Hematopoietic multipotent progenitor cell treated with erythropoietin and hydrocortisone succinate and interleukin-3 and kit ligand, for 4 days (in vitro differentiated cells): ENCODE measurements around the gene TREX2.

Experiments used
- DNase-seq: peaks from one replicate; pipeline ENCODE4 v3.0.0-alpha.2; 2015

Gene TREX2

DNA sequence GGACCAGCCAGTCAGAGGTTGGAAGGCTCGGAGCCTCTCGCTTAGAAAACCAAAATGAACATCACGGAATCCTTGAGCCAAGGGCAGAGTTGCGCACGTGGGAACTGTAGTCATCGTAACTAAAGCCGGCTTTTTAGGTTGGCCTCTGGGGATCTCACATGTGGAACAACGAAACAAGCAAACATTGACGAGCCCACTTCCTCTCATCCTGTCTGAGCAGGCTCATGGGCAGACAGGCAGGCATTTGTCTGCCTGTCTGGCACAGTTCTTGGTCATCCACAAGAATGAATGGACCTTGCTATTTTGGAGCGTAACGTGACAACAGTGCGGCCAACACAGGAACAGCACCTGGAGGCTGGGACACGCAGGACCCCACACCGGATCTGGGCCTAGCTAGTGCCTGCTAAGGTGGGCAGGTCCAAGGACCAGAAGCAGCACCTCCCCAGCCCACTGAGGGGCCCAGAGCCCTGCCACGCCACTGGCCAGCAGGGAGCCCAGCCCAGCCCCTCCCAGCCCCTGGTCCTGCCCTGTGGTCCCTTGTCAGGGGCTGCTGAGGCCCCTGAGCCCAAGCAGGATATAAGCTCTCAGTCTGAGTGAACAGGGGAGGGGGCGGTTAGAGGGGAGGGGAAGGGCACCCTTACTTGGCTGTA is 9.2 kb upstream of the TREX2 start:
- no peak for DNase-seq

DNA sequence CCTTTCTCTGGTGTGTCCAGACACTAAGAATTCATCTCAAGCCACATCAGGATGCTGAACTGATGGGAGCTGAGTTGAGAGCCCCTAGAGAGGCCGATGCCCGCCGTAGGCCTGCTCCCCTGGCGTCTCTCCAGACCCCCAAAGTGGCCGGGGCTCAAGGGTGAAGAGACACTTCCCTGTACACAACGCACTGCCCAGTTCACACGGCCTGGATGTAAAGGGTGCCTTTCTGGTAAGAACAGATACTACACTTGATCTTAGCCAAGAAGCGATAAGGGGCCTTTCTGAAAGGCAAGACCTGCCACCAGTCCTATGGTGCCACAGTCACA is 5.1 kb upstream of the TREX2 start:
- no peak for DNase-seq

DNA sequence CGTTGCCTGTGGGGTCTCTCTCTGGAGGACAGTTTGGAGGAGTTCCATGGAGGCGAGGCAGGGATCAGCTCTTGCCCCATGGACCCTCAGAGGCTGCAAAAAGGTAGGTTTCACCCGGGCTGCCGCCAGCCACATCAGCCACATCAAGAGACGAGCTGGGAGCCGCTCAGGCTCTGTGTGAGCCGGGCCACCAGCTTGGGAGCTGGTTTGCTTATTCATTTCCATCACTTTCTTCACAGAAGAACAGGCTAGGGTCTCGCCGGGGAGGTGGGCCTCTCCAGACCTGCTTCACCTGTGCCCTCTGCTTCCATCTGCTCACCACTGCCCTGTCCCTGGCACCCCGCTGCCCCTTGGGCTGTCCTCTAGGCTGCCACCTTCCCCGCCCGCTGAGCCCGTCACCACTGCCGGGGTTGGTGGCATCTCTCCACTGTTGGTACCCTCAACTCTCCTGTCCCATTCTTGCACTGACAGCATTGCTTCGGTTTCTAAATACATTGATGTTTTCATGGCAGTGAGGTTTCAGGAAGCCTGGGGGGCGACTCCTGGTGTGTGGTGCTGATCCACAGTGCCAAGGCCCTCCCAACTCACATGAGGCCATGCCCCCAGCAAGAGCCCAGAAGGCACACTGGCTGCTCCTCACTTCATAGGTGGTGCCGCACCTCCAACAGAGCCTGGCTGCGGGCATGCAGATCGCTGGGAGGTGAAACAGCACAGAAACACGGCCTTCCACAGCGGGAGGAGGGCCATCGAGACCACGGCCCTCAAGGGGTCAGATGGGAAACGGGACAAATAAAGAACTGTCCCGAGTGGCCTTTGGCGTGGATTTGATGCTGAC is 4.5 kb upstream of the TREX2 start:
- DNase-seq: no peak

DNA sequence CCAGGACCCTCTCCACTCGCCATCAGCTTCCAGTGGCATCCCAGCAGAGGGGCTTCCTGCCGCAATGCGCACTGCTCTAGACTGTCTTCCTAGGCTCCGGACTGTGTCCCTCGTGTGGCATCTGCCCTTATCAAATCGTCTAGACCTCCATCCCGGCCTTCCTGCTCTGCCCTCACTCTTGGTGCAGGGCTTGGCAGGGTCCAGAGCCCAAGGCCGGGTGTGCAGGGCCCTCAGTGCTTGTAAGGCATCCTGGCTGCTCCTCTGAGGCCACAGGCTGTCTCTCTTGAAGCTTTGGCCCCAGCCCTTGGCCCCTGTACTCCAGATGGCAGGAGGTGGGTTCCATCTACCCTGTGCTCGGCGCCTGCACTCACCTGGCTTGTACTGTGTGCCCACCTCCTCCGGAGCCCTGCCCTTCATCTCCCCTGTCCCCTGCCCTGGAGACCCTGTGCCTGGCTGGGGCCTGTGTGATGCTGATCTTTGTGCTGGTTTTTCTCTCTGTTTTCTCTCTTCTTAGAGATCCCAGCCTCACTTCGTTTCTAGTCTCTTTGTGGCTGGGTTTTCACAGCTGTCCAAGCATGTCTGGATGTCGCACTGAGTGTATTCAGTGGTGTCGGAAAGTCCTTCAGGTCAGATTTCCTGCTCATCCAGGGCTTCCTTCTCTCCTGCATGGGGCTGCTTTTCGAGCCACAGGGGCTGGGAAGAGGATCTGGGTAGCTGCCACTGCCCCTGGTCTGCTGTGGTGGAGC is 3.7 kb upstream of the TREX2 start:
- DNase-seq: no peak

GRCh38 chrX:153448556-153449367 is 2.9 kb upstream of the TREX2 start:
- no peak for DNase-seq

DNA sequence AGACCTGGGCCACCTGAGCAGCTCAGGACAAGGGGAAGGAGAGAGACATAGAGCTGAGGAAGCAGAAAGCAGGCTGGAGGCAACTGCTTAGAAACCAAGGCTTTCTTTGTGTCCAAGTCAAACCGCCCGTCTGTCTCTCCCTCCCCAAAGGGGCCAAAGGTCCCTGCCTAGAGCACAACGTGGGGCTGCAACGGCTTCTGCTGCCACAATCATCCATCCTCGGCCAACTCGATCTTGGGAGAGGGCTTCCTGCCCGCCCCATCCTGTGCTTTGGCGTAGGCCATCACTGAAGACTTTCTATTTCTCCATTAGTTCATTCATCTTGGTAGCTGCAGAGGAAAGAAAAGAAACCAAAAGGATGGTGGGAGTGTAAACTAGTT is 1.7 kb upstream of the TREX2 start:
- no peak for DNase-seq

DNA sequence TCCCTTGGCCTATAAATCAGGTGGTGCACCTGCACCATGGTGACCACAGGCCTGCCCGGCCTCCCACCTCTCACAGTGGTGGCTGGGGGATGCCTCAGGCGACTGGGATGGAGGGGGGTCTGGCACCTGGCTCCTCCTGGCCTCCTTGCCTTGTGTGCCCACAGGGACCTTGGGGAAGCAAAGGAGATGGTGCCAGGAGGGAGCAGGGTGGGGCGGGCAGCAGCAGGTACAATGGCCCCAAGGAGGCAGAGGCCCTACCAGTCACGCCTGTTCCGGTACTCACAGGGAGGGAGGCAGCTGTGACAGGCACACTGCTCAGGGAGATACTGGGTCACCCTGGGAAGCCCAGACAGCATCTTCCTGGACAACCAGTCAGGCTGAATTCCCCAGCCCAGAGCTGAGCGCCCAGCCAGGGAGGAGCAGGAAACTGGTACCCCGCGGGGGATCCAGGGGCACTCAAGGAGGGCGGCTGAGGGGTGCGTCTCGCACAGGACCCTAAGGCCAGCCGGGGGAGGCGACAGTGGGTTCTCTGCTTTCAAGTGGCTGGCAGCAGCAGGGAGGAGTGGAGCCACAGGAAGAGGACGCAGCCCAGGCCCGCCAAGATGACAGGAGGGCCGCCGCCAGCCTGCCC is 1.2 kb upstream of the TREX2 start:
- no peak for DNase-seq

DNA sequence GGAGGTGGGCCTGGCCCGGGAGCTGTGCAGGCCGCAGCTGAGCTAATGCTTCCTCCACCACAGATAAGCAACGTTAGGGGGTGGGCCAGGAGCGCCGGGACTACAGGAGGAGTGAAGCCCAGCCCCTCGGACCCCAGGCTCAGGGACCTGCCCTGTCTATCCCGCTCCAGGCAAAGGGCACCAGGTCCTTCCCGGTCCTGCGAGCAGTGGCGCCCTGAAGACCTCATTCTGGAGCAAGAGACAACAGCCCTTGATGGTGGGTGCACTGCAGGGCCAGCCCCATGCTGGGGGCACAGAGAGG is 730 bp upstream of the TREX2 start:
- no peak for DNase-seq

- DNase-seq: no peak
Measured at GRCh38 chrX:153445106-153445855, 575 bp downstream of the TREX2 start.

- no peak for DNase-seq
Measured at GRCh38 chrX:153444333-153445011, 1.4 kb downstream of the TREX2 start.

DNA sequence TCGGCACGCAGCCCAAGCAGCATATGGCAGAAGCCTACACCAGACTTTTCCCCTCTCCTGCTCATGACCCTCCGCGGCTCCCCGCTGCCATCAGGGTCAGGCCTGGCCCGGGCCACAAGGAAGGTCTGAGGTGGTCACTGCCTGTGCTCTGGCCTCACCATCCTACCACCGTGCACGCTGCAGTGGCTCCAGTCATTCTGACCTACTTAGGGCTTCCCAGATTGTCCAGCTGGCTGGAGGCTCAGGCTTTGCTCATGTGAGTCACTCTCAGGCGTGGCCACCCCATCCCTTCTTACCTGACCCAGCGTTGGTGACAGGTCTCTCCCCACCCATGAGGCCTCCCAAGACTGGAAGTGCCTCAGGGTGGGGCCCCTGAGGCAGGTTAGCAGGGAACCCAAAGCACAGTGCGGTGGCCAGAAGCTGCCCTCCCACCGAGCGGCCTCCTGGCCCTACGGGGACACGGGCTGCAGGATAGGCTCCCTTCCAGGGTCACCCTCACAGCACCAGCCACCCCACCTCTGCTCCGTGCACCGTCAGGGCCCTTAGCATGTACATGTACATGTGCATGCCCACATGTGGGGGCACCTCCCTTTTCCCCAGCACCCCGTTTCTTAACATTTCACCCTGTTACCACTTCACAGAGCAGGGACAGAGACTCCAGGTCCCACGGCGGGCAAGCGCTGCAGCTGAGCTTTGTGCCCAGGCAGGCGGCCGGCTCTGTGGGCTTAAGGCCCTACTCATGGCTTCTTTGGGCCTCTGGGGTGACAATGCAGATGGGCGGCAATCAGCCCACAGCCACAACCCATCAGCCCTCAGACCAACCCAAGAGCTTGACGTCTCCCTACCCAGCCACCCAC is 2.2 kb downstream of the TREX2 start:
- DNase-seq: no peak

DNA sequence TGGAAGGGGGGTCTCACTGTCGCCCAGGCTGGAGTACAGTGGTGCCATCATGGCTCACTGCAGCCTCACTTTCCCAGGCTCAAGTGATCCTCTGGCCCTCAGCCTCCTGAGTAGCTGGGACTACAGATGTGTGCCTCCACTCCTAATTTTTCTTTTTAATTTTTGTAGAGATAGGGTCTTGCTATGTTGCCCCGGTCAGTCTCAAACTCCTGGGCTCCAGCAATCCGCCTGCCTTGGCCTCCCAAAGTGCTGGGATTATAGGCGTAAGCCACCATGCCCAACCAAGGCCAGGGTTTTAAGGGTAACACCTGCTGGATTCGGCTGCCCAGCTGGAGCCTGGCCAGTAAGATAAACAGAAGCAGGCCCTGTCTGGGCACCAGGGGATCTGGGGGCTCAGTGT is 3.4 kb downstream of the TREX2 start:
- no peak for DNase-seq

GRCh38 chrX:153441981-153442380 is 3.9 kb downstream of the TREX2 start:
- no peak for DNase-seq

- no peak for DNase-seq
Measured at GRCh38 chrX:153441296-153441695, 4.6 kb downstream of the TREX2 start.

- DNase-seq: no peak
Measured at GRCh38 chrX:153440556-153441135, 5.2 kb downstream of the TREX2 start.

DNA sequence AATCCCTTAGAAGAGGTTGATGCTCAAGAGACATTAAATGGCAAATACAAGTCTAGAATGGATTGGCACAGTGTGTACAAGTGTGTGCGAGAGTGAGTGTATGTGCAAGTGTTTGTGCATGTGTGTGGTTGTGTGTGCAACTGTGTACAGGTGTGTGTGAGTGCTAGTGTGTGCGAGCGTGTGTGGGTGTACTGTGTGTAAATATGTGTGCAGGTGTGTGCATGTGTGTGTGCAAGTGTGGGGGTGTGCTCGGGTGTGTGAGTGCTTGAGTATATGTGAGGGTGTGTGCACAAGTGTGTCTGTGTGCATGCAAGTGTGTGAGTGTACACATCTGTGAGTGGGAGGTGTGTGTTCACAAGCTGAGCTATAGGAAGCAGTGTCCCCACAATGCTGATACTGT is 5.9 kb downstream of the TREX2 start:
- DNase-seq: no peak

- peak; percentile 45 for DNase-seq
Measured at GRCh38 chrX:153438532-153438931, 7.3 kb downstream of the TREX2 start.

GRCh38 chrX:153435845-153436244 is 10.0 kb downstream of the TREX2 start:
- no peak for DNase-seq

- no peak for DNase-seq
Measured at GRCh38 chrX:153434801-153435200, 11.1 kb downstream of the TREX2 start.

GRCh38 chrX:153433781-153434285 is 12.0 kb downstream of the TREX2 start:
- no peak for DNase-seq
